CD4-positive, alpha-beta T cell treated with Interleukin-17A for 1 hour (primary cell): Measurements from ENCODE around the gene RMC1.
A peak's percentile ranks its signal among the peaks of the same experiment; 100 is the strongest.
"Not testable (repeated sequence)": the region's sequence is repeated elsewhere in the genome, so short reads cannot be mapped to it uniquely, and the experiment has no call there.

Experiments
- DNase-seq: peaks from one replicate; pipeline ENCODE4 v3.0.0-alpha.2; 2020

The RMC1 gene

GRCh38 chr18:23498877-23499276 lies 4.4 kb upstream of the RMC1 start:
- DNase-seq: peak; percentile 82

GRCh38 chr18:23499291-23499781 lies 4.0 kb upstream of the RMC1 start:
- no peak for DNase-seq

- no peak for DNase-seq
Measured at GRCh38 chr18:23501626-23502025, 1.7 kb upstream of the RMC1 start.

- DNase-seq: no peak
Measured at GRCh38 chr18:23502516-23503037, 734 bp upstream of the RMC1 start.

DNA sequence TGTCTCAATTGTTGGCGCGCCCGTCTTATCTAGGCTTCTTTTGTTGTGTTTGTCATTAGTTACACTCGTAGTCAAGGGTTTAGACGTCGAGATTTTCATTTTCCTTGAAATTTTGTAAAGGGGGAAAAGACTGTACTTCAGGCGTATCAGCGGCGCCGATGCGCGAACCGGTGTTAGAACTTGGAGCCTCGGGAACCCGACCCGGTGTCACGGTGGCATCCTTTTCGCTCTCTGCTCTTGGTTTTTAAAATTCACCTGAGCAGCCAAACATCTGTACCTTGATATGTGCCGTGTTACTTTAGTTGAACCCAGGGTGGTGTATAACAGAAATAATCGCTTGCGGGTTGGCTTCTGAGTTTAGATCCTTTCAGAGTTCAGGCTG lies 643 bp downstream of the RMC1 start:
- no peak for DNase-seq

GRCh38 chr18:23504720-23505119 lies 1.4 kb downstream of the RMC1 start:
- peak; percentile 45 for DNase-seq

DNA sequence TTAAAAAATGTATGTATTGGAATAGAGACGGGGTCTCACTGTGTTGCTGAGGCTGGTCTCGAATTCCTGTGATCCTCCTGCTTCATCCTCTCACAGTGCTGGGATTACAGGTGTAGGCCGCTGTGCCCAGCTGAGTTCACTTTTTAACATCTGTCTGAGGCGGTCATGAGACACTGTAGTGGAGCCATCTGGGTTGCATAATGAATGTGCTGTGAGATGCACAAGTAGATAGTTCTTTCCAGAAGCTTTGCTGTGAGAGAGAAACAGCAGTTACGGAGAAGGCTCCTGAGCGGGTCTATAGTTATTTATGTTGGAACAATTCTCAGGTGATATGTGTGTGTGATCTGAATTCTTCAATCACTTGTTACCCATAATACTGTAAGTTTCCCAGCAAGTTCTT lies 3.1 kb downstream of the RMC1 start:
- DNase-seq: no peak

GRCh38 chr18:23510923-23511322 lies 7.6 kb downstream of the RMC1 start:
- DNase-seq: not testable (repeated sequence)

- not testable (repeated sequence) for DNase-seq
Measured at GRCh38 chr18:23512216-23512615, 8.9 kb downstream of the RMC1 start.

- no peak for DNase-seq
Measured at GRCh38 chr18:23512641-23513040, 9.3 kb downstream of the RMC1 start.

DNA sequence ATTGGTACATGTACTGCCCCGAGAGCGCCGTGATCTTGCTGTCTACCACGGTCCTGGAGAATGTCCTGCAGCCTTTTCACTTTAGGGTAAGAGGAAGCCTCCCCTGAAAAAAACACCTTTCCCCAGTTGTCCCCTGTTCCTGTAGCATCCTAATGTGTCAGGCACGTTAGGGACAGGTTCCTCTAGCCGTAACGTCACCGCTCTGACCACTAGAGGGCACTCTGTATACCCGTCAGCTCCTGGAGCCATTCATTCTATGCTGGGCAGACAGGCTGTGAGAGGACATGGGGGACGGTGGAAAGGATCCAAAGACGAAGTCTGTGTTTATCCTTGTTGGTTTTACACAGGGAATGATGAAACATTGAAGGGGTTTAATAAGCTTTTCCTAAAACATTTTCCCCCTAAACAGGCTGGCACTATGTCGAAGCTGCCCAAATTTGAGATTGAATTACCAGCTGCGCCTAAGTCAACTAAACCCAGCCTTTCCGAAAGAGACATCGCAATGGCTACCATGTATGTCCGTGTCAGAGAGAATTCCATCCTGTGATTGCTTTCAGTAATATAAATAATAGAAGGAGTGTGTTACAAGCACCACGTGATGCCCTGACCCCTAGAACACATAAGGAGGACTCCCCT lies 12.7 kb downstream of the RMC1 start:
- peak; percentile 84 for DNase-seq

GRCh38 chr18:23519734-23520133 lies 16.4 kb downstream of the RMC1 start:
- no peak for DNase-seq

DNA sequence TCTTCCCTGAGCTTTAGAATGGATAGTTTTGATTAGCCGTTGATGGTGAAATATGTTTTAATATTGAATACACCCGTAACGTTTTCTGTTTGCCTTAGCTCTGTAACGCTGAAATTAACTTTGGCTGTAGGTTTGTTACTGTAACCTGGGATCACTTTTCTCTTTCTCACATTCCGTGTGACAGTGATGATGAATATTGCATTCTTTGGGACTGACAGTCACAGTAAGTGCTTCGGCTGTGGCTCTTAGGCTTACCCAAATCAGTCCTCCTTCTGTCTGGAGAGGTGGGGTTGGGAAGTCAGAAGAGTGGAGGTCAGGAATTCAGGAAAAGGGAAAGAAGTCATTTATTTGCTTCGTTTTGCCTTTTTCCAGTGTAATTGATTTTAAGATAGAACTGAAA lies 18.0 kb downstream of the RMC1 start:
- no peak for DNase-seq

DNA sequence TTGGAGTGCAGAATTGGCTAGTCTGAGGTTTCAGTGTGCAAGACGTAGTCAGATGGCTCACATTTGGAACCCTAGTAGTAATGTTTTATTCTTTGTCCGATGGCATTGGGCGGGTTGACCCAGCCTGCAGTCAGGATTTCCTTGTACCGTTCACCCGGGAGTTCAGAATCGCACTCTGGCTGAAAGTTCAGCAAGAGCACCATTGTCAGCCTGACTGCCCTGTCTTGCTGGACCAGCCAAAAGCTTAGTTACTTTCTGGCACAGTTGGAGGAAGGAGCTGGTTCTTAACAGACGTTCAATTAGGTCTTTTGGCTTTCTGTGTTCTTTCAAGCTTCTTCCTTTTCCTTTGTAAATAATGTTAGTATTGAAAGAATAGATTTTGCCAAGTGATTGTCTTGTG lies 18.6 kb downstream of the RMC1 start:
- no peak for DNase-seq

GRCh38 chr18:23523429-23524212 lies 20.3 kb downstream of the RMC1 start:
- DNase-seq: no peak

DNA sequence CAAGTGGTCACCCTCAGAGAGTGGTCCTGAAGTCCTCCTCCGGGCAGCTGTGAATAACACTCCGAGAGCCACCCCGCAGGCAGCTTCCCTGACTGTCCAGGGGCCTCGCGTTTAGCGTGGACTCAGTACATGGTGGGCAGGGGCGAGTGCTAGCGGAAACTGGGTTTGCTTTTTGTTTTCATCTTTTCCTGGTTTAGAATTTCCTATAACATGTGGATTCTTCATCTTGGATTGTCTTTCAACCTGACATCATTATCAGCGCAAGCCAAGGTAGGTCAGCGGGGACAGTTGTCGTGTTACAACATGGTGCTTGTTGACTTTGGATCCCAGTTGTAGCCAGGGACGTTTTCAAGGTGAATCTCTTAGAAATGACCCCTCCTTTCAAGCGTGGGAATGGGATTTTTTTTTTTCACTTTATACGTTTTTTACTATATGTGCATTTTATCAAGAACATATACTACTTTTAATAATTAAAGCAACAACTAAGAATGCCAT lies 20.9 kb downstream of the RMC1 start:
- DNase-seq: no peak

DNA sequence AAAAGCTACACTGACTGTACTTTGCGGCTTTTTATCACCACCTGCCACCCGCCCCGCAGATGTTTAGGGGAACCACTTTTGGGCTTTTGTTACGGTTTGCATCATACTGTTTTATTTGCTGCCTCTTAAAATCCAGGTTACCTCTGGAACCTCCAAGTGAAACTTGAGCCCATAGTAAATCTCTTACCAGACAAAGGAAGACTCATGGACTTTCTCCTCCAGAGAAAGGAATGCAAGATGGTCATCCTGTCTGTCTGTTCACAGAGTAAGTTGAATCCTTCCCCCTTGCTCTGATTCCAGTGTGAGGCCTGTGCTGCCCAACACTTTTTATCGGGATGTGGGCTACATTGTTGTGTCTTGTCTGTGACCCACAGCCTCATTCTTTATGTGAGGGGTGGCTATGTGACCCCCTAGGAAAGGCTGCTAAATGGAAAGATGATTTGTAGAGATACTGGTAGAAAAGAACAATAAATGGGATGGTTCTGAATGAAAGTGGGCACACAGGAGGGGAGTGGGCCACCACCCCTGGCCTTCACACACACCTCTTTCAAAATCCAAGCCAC lies 23.3 kb downstream of the RMC1 start:
- no peak for DNase-seq

GRCh38 chr18:23528580-23529472 lies 25.5 kb downstream of the RMC1 start:
- DNase-seq: no peak

GRCh38 chr18:23529604-23530003 lies 26.3 kb downstream of the RMC1 start:
- DNase-seq: no peak

DNA sequence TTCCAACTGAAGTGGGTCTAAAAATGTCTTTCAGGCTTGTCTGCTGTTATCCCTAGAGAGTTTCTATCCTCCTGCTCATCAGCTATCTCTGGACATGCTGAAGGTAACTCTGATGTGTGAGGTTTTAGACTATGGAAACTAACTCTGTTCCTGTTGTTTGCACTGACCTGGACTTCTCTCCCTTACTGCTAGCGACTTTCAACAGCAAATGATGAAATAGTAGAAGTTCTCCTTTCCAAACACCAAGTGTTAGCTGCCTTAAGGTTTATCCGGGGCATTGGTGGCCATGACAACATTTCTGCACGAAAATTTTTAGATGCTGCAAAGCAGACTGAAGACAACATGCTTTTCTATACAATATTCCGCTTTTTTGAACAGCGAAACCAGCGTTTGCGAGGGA lies 26.9 kb downstream of the RMC1 start:
- no peak for DNase-seq

DNA sequence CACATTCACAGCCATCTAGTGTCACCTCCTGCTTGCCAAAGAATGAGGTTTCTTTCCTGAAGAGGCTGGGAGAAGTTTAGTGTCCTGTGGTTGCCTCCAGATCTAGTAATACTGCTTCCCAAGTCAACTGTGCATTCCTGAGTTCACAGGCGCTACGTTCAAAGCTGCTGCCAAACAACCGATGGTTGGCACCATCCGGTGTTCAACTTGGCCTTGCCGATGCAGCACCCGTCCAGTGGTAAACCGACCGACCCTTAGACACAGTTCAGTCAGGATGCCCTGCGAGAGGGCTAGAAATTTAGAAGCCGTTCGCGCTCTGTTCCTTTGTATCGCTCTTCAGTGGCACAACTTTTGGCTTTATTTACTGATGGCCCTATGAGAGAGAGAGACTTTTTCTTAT lies 28.6 kb downstream of the RMC1 start:
- DNase-seq: no peak

- no peak for DNase-seq
Measured at GRCh38 chr18:23532848-23533247, 29.5 kb downstream of the RMC1 start.

GRCh38 chr18:23534276-23534675 lies 31.0 kb downstream of the RMC1 start:
- no peak for DNase-seq
